ENCODE data around the gene SIT1.
A peak's percentile ranks its signal among the peaks of the same experiment; 100 is the strongest.

DNA sequence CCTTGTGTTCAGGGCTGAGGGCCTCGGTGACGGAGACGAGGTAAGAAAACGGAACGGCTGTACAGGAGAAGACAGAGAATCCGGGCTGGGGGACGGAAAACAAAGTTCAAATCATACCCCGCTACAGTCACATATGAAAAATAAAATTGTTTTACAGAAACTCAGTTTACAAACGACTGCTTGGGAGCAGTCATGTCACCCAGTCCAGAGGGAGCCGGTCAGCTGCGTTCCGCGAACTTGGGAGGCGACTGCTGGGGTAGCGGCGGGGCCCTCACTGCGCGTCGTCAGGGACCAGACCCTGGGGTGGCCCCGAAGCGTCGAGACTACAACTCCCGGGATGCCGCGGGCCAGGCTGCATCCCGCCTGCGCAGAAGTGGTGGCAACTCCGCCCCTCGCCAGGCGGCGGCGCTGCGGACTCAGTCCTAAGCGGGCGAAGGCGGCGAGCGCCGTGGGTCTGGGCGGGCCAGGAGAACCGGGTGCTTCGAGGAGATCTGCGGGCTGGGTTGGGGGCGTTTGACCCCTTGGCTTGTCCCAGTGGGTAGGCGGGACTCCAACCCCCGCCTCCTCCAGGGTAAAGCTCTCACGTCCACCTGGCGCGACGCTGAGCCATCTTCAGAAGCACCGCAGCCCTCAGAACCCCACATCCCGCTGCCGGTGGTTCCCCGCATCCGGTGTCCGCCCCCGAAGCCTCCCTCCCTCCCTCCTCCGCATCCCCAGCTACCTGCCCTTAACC is 4.0 kb downstream of the SIT1 start:
- peak; percentile 94 to 99 (median 99) for TF ChIP-seq CTCF (IDR thresholded peaks at IDR 0.05)
- peak; percentile 33 to 97 (median 92) for TF ChIP-seq POLR2A (IDR thresholded peaks at IDR 0.05)
